Measurements from ENCODE around the gene RGS2.

The RGS2 gene

DNA sequence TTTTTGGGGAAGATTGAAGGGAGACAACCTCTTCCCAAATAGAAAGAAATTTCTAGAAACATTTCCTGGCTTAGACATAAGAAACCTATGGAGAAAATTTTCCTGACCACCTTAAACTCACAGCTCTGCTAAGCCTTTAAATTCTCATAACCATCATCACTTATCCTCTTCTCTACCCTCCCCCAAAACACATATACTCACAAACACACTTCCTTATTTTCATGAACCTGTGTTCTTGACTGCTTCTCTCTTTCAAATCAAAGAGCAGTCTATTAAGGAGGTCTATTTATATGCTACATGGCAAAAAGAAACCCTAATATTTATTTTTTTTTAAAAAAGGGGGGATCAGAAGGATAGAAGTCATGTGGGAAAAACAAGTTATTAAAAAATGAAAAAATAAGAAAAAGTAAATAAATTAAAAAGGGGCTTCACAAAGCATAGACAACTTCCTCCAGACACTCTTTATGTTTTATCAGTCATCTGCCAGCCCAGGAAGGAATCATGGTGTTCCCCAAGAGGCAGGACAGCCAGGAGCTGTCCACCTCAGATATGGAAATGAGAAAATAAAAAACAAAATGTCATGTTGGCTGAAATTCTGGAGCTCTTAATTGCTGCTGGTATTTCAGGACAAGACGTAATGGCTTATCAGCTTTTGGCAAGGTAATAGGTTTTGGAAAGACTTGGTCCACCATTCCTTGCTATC, 12.8 kb upstream of the RGS2 start:
- POLR2A ChIA-PET = no interaction called here
- no peak for DNase-seq (ENCODE audit: extremely low spot score)
- no peak for TF ChIP-seq SP1 (IDR thresholded peaks at IDR 0.05)
- no peak for TF ChIP-seq FOXK2 (IDR thresholded peaks at IDR 0.05)
- CTCF ChIA-PET = interaction anchor here (2.1 kb wide), 1 partner anchor 10 kb away, joined by 8 read pairs; no protein-coding TSS in a partner anchor

DNA sequence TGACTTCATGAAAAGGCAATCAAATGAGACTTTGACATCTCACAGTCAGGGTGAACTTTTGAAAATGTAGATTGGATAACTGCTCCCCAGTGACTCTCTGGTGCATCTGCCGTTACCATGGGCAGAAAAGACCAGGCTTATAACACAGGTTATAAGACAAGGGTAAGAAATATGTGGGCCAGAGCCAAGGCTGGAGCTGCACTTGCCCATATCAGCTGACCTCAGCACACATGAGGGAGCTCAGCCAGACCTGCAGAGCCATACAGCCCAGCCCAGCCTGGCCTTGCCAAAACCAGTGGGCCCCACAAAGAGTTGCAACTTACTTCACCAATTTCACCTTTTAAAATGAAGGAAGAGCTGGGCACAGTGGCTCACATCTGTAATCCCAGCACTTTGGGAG, 11.7 kb upstream of the RGS2 start:
- ChIA-PET CTCF (interaction anchor here (0.7 to 2.1 kb wide), 2 partner anchors 9 to 237 kb away, joined by 3 to 8 read pairs; no protein-coding TSS in a partner anchor), POLR2A (no interaction called here)
- TF ChIP-seq ELF4 (IDR thresholded peaks at IDR 0.05) (no peak), CTBP1 (IDR thresholded peaks at IDR 0.05; ENCODE audit: borderline replicate concordance) (no peak), SUZ12 (IDR thresholded peaks at IDR 0.05) (no peak), FOXA1 (IDR thresholded peaks at IDR 0.05) (no peak), FOXM1 (IDR thresholded peaks at IDR 0.05; ENCODE audit: borderline replicate concordance) (no peak), LEF1 (IDR thresholded peaks at IDR 0.05; ENCODE audit: borderline replicate concordance) (no peak), TARDBP (IDR thresholded peaks at IDR 0.05) (no peak), ARNT (IDR thresholded peaks at IDR 0.05) (no peak), FOXK2 (IDR thresholded peaks at IDR 0.05) (no peak), SP1 (IDR thresholded peaks at IDR 0.05) (no peak), L3MBTL2 (conservative IDR thresholded peaks at IDR 0.05) (no peak), BHLHE40 (IDR thresholded peaks at IDR 0.05; ENCODE audit: borderline replicate concordance) (no peak), NFRKB (IDR thresholded peaks at IDR 0.05) (no peak), ZNF384 (IDR thresholded peaks at IDR 0.05) (no peak), HDGF (IDR thresholded peaks at IDR 0.05; ENCODE audit: borderline replicate concordance) (no peak)
- TF ChIP-seq, protein P1, sequence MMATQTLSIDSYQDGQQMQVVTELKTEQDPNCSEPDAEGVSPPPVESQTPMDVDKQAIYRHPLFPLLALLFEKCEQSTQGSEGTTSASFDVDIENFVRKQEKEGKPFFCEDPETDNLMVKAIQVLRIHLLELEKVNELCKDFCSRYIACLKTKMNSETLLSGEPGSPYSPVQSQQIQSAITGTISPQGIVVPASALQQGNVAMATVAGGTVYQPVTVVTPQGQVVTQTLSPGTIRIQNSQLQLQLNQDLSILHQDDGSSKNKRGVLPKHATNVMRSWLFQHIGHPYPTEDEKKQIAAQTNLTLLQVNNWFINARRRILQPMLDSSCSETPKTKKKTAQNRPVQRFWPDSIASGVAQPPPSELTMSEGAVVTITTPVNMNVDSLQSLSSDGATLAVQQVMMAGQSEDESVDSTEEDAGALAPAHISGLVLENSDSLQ (IDR thresholded peaks at IDR 0.05) = no peak
- DNase-seq (ENCODE audit: extremely low spot score) = no peak

DNA sequence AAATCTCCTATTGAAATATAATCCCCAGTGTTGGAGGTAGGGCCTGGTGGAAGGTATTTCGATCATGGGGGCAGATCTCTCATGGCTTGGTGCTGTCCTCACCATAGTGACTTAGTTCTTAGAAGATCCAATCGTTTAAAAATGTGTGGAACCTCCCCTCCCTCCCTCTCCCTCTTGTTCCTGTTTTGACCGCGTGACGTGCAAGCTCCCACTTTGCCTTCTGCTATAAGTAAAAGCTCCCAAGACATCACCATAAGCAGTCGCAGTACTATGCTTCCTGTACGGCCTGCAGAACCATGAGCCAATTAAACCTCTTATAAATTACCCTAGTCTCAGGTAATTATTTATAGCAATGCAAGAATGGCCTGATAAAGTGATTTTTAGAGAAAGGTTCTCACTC, 10.9 kb upstream of the RGS2 start:
- no peak for TF ChIP-seq SUZ12 (IDR thresholded peaks at IDR 0.05)
- TF ChIP-seq CTBP1 (IDR thresholded peaks at IDR 0.05; ENCODE audit: borderline replicate concordance) = no peak
- TF ChIP-seq ARNT (IDR thresholded peaks at IDR 0.05) = no peak
- TF ChIP-seq FOXM1 (IDR thresholded peaks at IDR 0.05; ENCODE audit: borderline replicate concordance) = no peak
- TF ChIP-seq FOXK2 (IDR thresholded peaks at IDR 0.05) = no peak
- no peak for TF ChIP-seq L3MBTL2 (conservative IDR thresholded peaks at IDR 0.05)
- no peak for TF ChIP-seq TARDBP (IDR thresholded peaks at IDR 0.05)
- no peak for TF ChIP-seq FOXA1 (IDR thresholded peaks at IDR 0.05)
- no peak for TF ChIP-seq ELF4 (IDR thresholded peaks at IDR 0.05)
- no peak for TF ChIP-seq ZNF384 (IDR thresholded peaks at IDR 0.05)
- TF ChIP-seq SP1 (IDR thresholded peaks at IDR 0.05) = no peak
- no peak for TF ChIP-seq NFRKB (IDR thresholded peaks at IDR 0.05)
- ChIA-PET CTCF (interaction anchor here (2.1 kb wide), 1 partner anchor 8 kb away, joined by 8 read pairs; no protein-coding TSS in a partner anchor), POLR2A (no interaction called here)
- DNase-seq (ENCODE audit: extremely low spot score) = no peak

DNA sequence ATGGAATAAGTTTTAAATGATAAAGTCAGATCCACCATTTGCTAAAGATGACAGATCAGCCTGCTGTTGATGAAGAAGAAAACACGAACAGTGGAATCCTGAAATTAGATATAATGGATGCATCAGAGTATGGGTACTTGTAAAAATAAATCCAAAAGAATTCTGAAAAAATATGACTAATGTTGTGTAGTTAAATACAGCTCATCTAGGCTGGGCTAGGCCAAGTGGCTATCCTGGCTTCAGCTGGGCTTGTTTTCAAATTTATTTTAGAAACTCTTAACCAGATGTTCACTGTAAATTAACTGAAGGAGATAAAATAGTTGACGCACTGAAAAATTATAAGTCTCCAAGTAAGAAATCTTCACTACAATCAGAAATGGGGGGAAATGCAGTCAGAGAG, 7.4 kb upstream of the RGS2 start:
- CTCF ChIA-PET = no interaction called here
- no peak for DNase-seq (ENCODE audit: extremely low spot score)
- POLR2A ChIA-PET = interaction anchor here (1.1 kb wide), 1 partner anchor 9 kb away, joined by 3 read pairs; no protein-coding TSS in a partner anchor
- TF ChIP-seq SUZ12 (IDR thresholded peaks at IDR 0.05) = no peak
- TF ChIP-seq FOXM1 (IDR thresholded peaks at IDR 0.05; ENCODE audit: borderline replicate concordance) = no peak
- no peak for TF ChIP-seq BHLHE40 (IDR thresholded peaks at IDR 0.05; ENCODE audit: borderline replicate concordance)
- no peak for TF ChIP-seq NFRKB (IDR thresholded peaks at IDR 0.05)
- TF ChIP-seq TARDBP (IDR thresholded peaks at IDR 0.05) = no peak
- no peak for TF ChIP-seq CTBP1 (IDR thresholded peaks at IDR 0.05; ENCODE audit: borderline replicate concordance)
- no peak for TF ChIP-seq HDGF (IDR thresholded peaks at IDR 0.05; ENCODE audit: borderline replicate concordance)
- no peak for TF ChIP-seq SP1 (IDR thresholded peaks at IDR 0.05)
- TF ChIP-seq L3MBTL2 (conservative IDR thresholded peaks at IDR 0.05) = no peak
- no peak for TF ChIP-seq ELF4 (IDR thresholded peaks at IDR 0.05)
- TF ChIP-seq, protein P1 (IDR thresholded peaks at IDR 0.05) = no peak
- TF ChIP-seq LEF1 (IDR thresholded peaks at IDR 0.05; ENCODE audit: borderline replicate concordance) = no peak
- TF ChIP-seq FOXA1 (IDR thresholded peaks at IDR 0.05) = no peak
- no peak for TF ChIP-seq FOXK2 (IDR thresholded peaks at IDR 0.05)
- no peak for TF ChIP-seq ARNT (IDR thresholded peaks at IDR 0.05)
- TF ChIP-seq ZNF384 (IDR thresholded peaks at IDR 0.05) = no peak

DNA sequence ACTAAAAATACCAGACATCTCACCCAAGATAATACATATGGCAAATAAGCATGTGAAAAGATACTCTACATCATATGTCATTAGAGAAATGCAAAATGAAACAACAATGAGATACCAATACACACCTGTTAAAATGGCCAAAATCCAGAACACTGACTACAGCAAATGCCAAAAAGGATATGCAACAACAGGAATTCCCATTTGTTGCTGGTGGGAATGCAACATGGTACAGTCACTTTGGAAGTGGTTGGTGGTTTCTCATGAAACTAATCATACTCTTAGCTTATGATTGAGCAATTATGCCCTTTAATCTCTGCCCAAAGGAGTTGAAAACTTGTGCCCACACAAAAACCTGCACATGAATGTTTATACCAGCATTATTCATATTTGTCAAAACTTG, 6.4 kb upstream of the RGS2 start:
- POLR2A ChIA-PET = no interaction called here
- CTCF ChIA-PET = no interaction called here
- TF ChIP-seq ZNF384 (IDR thresholded peaks at IDR 0.05) = no peak
- no peak for TF ChIP-seq BHLHE40 (IDR thresholded peaks at IDR 0.05; ENCODE audit: borderline replicate concordance)
- TF ChIP-seq LEF1 (IDR thresholded peaks at IDR 0.05; ENCODE audit: borderline replicate concordance) = no peak
- no peak for TF ChIP-seq ARNT (IDR thresholded peaks at IDR 0.05)
- no peak for TF ChIP-seq L3MBTL2 (conservative IDR thresholded peaks at IDR 0.05)
- no peak for TF ChIP-seq SUZ12 (IDR thresholded peaks at IDR 0.05)
- no peak for TF ChIP-seq CTBP1 (IDR thresholded peaks at IDR 0.05; ENCODE audit: borderline replicate concordance)
- no peak for TF ChIP-seq FOXK2 (IDR thresholded peaks at IDR 0.05)
- TF ChIP-seq HDGF (IDR thresholded peaks at IDR 0.05; ENCODE audit: borderline replicate concordance) = no peak
- no peak for TF ChIP-seq TARDBP (IDR thresholded peaks at IDR 0.05)
- TF ChIP-seq FOXM1 (IDR thresholded peaks at IDR 0.05; ENCODE audit: borderline replicate concordance) = no peak
- TF ChIP-seq, protein P1 (IDR thresholded peaks at IDR 0.05) = no peak
- no peak for TF ChIP-seq ELF4 (IDR thresholded peaks at IDR 0.05)
- TF ChIP-seq SP1 (IDR thresholded peaks at IDR 0.05) = no peak
- TF ChIP-seq FOXA1 (IDR thresholded peaks at IDR 0.05) = no peak
- TF ChIP-seq NFRKB (IDR thresholded peaks at IDR 0.05) = no peak
- no peak for DNase-seq (ENCODE audit: extremely low spot score)

DNA sequence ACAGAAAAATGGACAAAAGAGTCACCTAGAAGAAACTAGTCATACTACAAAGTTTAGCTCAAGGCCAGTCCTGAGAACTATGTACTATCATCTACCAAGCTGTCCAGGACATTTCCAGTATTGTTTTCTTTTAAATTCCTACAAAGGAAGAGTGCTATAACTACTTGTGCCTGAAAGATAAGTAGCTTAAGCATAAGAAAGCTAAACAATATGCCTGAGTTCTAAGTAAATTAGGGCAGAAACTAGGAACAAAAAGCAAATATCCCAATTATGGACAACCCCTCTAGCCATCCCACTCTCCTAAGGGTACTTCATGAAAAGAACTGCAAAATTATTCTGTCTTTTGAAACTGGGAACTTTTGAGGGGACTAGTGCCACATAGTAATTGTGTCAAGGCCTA, 5.3 kb upstream of the RGS2 start:
- CTCF ChIA-PET = no interaction called here
- POLR2A ChIA-PET = no interaction called here
- DNase-seq (ENCODE audit: extremely low spot score) = no peak
- TF ChIP-seq CTBP1 (IDR thresholded peaks at IDR 0.05; ENCODE audit: borderline replicate concordance) = no peak
- TF ChIP-seq, protein P1 (IDR thresholded peaks at IDR 0.05) = no peak
- TF ChIP-seq TARDBP (IDR thresholded peaks at IDR 0.05) = no peak
- TF ChIP-seq ELF4 (IDR thresholded peaks at IDR 0.05) = no peak
- no peak for TF ChIP-seq FOXK2 (IDR thresholded peaks at IDR 0.05)
- no peak for TF ChIP-seq FOXM1 (IDR thresholded peaks at IDR 0.05; ENCODE audit: borderline replicate concordance)
- no peak for TF ChIP-seq HDGF (IDR thresholded peaks at IDR 0.05; ENCODE audit: borderline replicate concordance)
- TF ChIP-seq SUZ12 (IDR thresholded peaks at IDR 0.05) = no peak
- TF ChIP-seq NFRKB (IDR thresholded peaks at IDR 0.05) = no peak
- no peak for TF ChIP-seq ZNF384 (IDR thresholded peaks at IDR 0.05)
- TF ChIP-seq BHLHE40 (IDR thresholded peaks at IDR 0.05; ENCODE audit: borderline replicate concordance) = no peak
- no peak for TF ChIP-seq LEF1 (IDR thresholded peaks at IDR 0.05; ENCODE audit: borderline replicate concordance)
- TF ChIP-seq ARNT (IDR thresholded peaks at IDR 0.05) = no peak
- TF ChIP-seq SP1 (IDR thresholded peaks at IDR 0.05) = no peak
- TF ChIP-seq FOXA1 (IDR thresholded peaks at IDR 0.05) = no peak
- TF ChIP-seq L3MBTL2 (conservative IDR thresholded peaks at IDR 0.05) = no peak
